Breast epithelium (tissue), 4 donors: Measurements from ENCODE around the gene QPCT. TPM values are rescaled to one million over a fixed set of nuclear protein-coding genes. Genes with fewer than 3 reads are reported as not detected.

Source experiments
- DNase-seq, 2 donors: peaks; one replicate each; pipeline ENCODE4 v3.0.0-alpha.2; 2019; ENCODE audit warnings: low spot score in 2 of 2
- H3K27ac ChIP-seq, 2 donors: fragments of 200-600 bp; sonication (generic) in 1 of 2; one replicate each; pipeline ENCODE4 v1.5.1; 2016 to 2019; ENCODE audit warnings: mild to moderate bottlenecking in 1 of 2
- H3K27me3 ChIP-seq, 2 donors: fragments of 200-600 bp; sonication (generic) in 1 of 2; one replicate each; pipeline versions ENCODE4 v1.5.1 to v1.6.0; 2017 to 2019; ENCODE audit warnings: control low read depth in 1 of 2, mild to moderate bottlenecking in 1 of 2
- H3K36me3 ChIP-seq: fragments of 200-600 bp; one replicate; pipeline ENCODE4 v1.5.1; 2019
- H3K4me1 ChIP-seq, 2 donors: fragments of 200-600 bp; sonication (generic); one replicate each; pipeline ENCODE4 v1.5.1; 2016 to 2019; ENCODE audit warnings: control low read depth in 1 of 2
- H3K4me3 ChIP-seq, 3 donors: fragments of 200-600 bp; sonication (generic); 1 replicate in 2 of 3; 2 replicates in 1 of 3; pipeline ENCODE4 v1.5.1; 2016 to 2019; ENCODE audit warnings: mild to moderate bottlenecking in 3 of 3, moderate library complexity in 2 of 3
- H3K9me3 ChIP-seq, 2 donors: fragments of 200-600 bp; sonication (generic) in 1 of 2; one replicate each; pipeline ENCODE4 v1.5.1; 2016 to 2019; ENCODE audit warnings: control low read depth in 1 of 2
- CTCF ChIP-seq, 3 donors: fragments of 450-650 bp; IDR thresholded peaks; one replicate each; pipeline ENCODE4 v1.5.1; 2016 to 2017; ENCODE audit warnings: antibody characterized with exemption in 3 of 3, mild to moderate bottlenecking in 3 of 3, moderate library complexity in 3 of 3
- POLR2A ChIP-seq: fragments of 450-650 bp; IDR thresholded peaks from one replicate; pipeline ENCODE4 v1.6.1; 2016; ENCODE audit warnings: antibody characterized with exemption, mild to moderate bottlenecking, moderate library complexity
- POLR2AphosphoS5 ChIP-seq, 3 donors: sonication (generic); formaldehyde crosslinking; IDR thresholded peaks; one replicate each; pipeline ENCODE4 v1.6.1; 2017; ENCODE audit warnings: antibody characterized with exemption in 3 of 3
- intact Hi-C: fragments of 100-400 bp; cut with DNase I; formaldehyde crosslinking; loops from one replicate; pipeline ENCODE4 v1.15.1; 2023; ENCODE audit warnings: low total_unique reads
- total RNA-seq, 3 donors: library from RNA; depleted of rRNA; stranded (reverse); fragments of >200 nt; gene quantifications; one replicate each; pipeline ENCODE4 v1.1.0, GENCODE V29; 2016

Gene QPCT
- total RNA-seq, 3 donors from 2014 or later, result 3.7 to 12.5 (median 5.2) TPM

- Histone ChIP-seq H3K27ac (no peak overlapping the region), H3K36me3 (no peaks in the 10 kb centered on the region), H3K4me1 (no peaks in the 10 kb centered on the region), H3K4me3 (no peak overlapping the region), H3K9me3 (no peaks in the 10 kb centered on the region), H3K27me3 (no peaks in the 10 kb centered on the region)
- no peak for DNase-seq
- TF ChIP-seq POLR2AphosphoS5 (IDR thresholded peaks at IDR 0.05), result no peak
- no peak for TF ChIP-seq POLR2A
- TF ChIP-seq CTCF (IDR thresholded peaks at IDR 0.05), result no peak
- intact Hi-C loops, result no loop called here
Measured at GRCh38 chr2:37321029-37321682, 23.3 kb upstream of the QPCT start.

DNA sequence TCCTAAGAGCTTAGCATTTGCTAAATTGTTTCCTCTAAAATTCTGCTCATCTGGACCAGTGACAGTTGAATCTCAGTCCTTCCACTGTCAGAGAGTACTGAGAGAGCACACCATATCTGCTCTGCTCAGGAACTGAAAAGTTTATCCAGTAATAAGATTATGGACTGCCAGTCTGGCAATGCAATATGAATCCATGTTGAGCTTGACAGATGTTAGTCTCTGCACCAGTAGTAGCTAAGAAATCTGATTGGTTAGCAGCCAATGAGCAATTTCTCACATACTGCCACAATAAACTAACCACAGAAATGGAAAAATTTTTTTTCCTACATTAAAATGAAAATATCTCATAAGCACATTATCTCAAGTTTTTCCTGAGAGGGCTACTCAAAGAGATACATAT lies 22.1 kb upstream of the QPCT start:
- H3K4me3 ChIP-seq, result no peak overlapping the region

GRCh38 chr2:37323176-37323780 lies 21.2 kb upstream of the QPCT start:
- Histone ChIP-seq H3K27me3 (no peaks in the 10 kb centered on the region), H3K36me3 (no peaks in the 10 kb centered on the region), H3K4me3 (peak overlapping the region; percentile 77 to 94 (median 93)), H3K9me3 (no peaks in the 10 kb centered on the region), H3K27ac (peak overlapping the region; percentile 89 to 91), H3K4me1 (no peaks in the 10 kb centered on the region)
- TF ChIP-seq POLR2AphosphoS5 (IDR thresholded peaks at IDR 0.05) (no peak), POLR2A (no peak), CTCF (IDR thresholded peaks at IDR 0.05) (no peak)
- intact Hi-C loops, result no loop called here
- DNase-seq, result no peak

More for the DNA sequence above, 22.1 kb upstream of the QPCT start:
- H3K36me3 ChIP-seq, result no peaks in the 10 kb centered on the region
- H3K9me3 ChIP-seq, result no peaks in the 10 kb centered on the region
- DNase-seq, result no peak
- no peaks in the 10 kb centered on the region for H3K4me1 ChIP-seq
- TF ChIP-seq CTCF (IDR thresholded peaks at IDR 0.05), result no peak
- no peak for TF ChIP-seq POLR2AphosphoS5 (IDR thresholded peaks at IDR 0.05)
- no peak for TF ChIP-seq POLR2A
- no peaks in the 10 kb centered on the region for H3K27me3 ChIP-seq
- intact Hi-C loops, result no loop called here
- H3K27ac ChIP-seq, result no peak overlapping the region

- no peaks in the 10 kb centered on the region for H3K4me1 ChIP-seq
- TF ChIP-seq POLR2AphosphoS5 (IDR thresholded peaks at IDR 0.05) (peak in 1 of 3 donors; percentile 35), CTCF (IDR thresholded peaks at IDR 0.05) (no peak)
- no peaks in the 10 kb centered on the region for H3K27me3 ChIP-seq
- H3K9me3 ChIP-seq, result no peaks in the 10 kb centered on the region
- no peak for DNase-seq
- H3K27ac ChIP-seq, result peak overlapping the region; percentile 89 to 91
- H3K4me3 ChIP-seq, result peak overlapping the region; percentile 77 to 94 (median 93)
- intact Hi-C loops, result loop anchor here (2.0 kb wide), 1 partner anchor 79 kb away; no protein-coding TSS in a partner anchor
- H3K36me3 ChIP-seq, result no peaks in the 10 kb centered on the region
Measured at GRCh38 chr2:37323781-37324535, 20.5 kb upstream of the QPCT start.

GRCh38 chr2:37324536-37324785 lies 20.0 kb upstream of the QPCT start:
- peak overlapping the region; percentile 77 to 94 (median 93) for H3K4me3 ChIP-seq
- TF ChIP-seq CTCF (IDR thresholded peaks at IDR 0.05) (no peak), POLR2A (no peak), POLR2AphosphoS5 (IDR thresholded peaks at IDR 0.05) (peak in 1 of 3 donors; percentile 69)
- H3K36me3 ChIP-seq, result no peaks in the 10 kb centered on the region
- H3K27ac ChIP-seq, result peak overlapping the region; percentile 89 to 91
- no peaks in the 10 kb centered on the region for H3K9me3 ChIP-seq
- DNase-seq, result peak in 1 of 2 donors; percentile 71
- no peaks in the 10 kb centered on the region for H3K27me3 ChIP-seq
- H3K4me1 ChIP-seq, result no peaks in the 10 kb centered on the region
- intact Hi-C loops, result loop anchor here (2.0 kb wide), 1 partner anchor 78 kb away; no protein-coding TSS in a partner anchor
